DMS114 treated with DMSO at 0.1 percent for 48 hours (cell line): ENCODE data around the gene GANAB.
"Not testable (repeated sequence)": the region's sequence is repeated elsewhere in the genome, so short reads cannot be mapped to it uniquely, and the experiment has no call there.

Source experiments
- DNase-seq: peaks from one replicate; lab custom pipeline; 2025; ENCODE audit not compliant: unreplicated experiment; lab: John Stamatoyannopoulos, UW

GANAB gene

DNA sequence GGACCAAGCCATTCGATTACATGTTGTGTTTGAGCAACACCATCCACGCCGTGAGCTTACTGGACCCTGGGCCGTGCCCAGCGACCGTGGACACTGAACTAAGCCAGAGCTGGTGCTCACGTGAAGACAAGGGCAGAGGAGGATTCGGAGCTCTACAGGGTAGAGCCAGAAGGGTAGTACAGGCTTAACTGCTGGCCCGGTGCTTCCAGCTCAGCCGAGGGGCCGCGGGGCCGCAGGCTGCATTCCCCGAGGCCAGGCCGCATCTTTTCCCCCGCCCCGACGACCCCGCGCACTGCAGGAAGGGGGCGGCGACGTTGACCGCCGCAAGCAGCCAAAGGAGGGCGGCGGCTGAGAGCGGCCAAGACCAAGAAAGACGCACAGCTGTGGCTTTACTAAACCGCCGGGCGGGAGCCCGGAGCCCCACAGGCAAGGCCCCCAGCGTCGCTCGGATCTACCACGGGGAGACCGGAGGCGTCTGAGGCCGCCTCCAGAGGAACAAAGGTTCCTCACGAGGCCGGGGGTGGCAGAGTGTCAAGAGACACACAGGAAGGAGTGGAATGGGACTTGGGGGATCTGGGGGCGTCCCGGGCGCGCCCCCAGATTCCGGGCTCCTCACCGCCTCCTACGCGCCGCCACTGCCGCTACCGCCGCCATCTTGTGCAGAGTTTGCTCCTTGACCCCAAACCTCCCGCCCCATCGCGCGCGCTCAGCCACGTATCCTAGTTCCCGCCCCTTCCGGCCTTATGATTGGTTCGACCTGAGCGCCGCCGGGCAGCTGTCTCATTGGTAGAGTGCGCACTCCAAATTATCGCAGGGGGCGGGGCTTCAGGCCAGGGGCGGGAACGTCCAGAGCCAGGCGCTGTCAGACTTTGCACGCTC is at the start of gene GANAB:
TSS of gene GANAB (minus strand) at position 668 of the 879 bp plus-strand sequence. CDS start at position 654, 14 bp downstream.
- DNase-seq: peak; percentile 97

DNA sequence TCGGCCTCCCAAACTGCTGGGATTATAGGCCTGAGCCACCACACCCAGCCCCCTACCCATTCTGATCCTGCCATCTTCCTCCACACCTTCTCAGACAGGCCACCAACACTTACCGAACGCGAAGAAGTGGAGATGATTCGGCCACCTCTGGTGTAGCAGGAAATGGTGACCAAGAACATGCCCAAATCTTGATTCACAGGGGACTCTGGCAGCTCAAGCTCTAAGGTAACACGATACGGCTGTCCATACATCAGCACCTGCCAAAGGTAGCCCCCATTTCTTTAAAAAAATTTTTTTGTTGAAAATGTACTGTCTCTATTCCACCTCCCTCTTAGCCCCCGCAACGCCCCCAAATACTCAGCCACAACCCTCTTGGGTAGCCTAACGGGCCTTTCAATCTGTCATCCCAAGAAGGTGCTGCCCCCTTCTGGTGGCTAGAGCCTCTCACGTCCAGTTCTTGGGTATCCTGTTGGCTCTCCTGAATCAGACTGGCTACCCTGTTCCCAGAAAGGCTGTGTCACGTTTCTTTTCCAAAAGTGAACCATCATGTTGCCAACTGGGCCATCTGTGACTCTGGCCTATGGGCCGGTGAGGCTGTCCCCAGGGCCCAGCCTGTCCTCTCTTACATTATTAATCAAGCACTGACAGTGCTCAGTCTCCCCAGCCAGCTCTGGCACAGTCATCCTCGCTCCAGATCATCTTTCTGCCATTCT is 48.2 kb upstream of the GANAB start:
- peak; percentile 44 for DNase-seq

DNA sequence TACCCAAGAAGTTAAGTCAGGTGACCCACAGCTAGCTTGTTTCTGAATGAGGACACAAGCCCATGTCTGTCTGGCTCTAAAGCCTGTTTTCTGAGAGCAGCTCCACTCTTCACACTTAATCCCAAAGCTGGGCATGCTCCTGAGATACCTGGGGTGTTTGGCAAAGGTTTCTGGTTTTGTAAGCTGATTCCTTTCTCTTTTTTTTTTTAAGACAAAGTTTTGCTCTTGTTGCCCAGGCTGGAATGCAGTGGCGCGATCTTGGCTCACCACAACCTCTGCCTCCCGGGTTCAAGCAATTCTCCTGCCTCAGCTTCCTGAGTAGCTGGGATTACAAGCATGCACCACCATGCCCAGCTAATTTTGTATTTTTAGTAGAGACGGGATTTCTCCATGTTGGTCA is 47.2 kb upstream of the GANAB start:
- not testable (repeated sequence) for DNase-seq

DNA sequence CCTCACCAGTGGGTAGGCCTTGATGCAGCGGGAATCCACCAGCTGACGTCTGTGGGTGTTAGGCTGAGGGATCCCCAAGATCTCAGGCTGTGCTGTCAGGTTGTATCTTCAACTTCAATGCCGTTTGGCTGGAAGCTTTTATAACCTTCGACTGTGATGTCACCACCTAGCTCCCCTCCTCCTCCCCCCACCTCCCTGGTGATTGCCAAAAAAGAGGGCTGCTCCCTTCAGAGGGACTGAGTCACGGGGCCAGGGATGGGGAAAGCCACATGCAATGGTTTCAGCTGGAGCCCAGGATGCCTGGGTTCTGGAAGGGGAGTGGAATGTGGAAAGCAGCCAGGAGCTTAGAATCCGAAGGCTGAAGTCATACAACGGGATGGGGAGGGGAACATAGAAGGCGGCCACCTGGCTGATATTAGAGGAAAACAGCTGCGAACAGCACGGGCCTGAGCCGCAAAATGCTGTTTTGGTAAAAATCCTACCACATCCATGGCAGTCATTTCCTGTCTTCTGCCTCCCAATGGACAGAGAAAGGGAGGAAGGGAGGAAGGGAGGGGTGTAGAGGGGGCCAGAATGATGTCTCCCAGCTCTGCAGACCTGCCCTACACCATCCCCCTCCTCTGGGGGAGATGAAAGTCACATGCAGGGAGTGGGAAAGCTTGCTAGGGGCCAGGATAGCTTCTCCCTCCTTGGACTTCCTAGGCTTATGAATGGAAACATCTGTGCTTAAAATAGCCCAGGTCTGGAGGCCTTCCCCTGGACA is 43.2 kb upstream of the GANAB start, which contains the start of gene LRRN4CL:
TSS of gene LRRN4CL (minus strand) at position 110 of the 763 bp plus-strand sequence. CDS start 1,022 bp downstream, outside the sequence.
- DNase-seq: no peak

DNA sequence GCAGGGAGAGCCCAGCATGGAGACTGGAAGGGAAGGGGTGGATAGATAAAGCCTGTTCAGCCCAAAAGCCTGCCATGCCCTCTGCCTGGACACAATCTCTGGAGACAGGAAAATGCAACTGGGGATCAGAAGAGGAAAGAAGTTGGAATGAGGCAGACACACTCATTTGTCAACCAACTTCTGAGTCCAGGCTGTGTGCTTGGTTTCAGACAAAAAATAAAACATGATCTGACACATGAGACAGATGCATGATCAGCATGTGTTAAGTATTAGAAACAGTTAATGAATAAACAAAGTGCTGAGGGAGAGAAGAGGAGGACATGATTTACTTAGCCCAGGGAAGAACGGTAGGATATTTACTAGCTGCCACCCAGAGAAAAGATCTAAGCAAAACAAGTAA is 42.1 kb upstream of the GANAB start:
- no peak for DNase-seq

DNA sequence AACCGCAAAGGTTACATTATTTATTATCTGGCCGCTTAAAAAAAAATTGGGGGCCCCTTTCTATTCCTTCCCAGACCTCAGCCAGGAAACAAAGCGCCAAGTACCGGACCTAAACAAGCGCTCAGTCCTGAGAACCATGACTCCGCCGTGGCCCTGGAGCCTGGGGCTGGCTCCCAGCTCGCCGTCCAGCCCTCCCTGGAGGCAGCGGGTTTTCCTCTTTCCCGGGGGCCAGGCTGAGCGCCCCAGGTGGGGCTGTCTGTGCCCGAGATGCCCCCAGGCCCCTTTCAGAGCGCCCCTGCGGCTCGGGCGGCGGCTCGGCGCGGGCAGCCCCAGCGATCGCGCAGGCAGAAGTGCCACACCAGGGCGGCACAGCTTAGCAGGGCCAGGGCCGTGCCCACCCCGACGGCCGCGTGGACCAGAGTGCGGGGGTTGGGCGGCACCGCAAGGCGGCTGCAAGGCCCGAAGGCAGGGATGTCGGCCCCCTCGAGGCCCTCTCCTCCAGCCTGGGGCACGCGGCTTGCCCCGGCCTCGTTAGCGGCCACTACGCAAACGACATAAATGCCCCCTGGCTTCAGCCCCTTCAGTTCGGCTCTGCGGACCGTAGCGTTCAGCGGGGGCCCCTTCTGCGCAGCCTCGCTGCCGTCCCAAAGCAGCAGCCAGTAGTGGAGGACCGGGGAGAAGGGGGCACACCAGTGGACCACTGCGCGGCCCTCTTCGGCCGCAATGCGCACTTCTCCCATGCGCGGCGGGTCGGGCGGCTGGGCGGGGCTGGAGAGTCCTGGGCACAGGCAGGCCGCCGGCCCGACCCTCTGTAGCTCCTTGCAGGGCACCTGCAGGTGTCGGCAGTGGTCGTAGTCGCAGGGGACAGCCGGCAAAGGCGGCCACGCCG is 41.3 kb upstream of the GANAB start:
- no peak for DNase-seq

DNA sequence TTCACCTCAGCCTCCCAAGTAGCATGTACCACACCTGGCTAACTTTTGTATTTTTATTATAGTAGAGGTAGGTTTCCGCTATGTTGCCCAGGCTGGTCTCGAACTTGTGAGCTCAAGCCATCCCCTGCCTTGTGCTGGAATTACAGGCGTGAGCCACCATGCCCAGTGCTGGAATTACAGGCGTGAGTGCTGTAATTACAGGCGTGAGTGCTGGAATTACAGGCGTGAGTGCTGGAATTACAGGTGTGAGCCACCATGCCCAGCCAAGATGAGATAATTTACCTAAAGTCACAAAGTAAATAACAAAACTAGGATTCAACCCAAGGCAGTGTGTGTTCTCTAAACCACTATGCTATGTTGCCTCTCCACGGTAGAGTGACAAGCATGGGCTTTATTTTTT is 36.1 kb upstream of the GANAB start:
- no peak for DNase-seq

DNA sequence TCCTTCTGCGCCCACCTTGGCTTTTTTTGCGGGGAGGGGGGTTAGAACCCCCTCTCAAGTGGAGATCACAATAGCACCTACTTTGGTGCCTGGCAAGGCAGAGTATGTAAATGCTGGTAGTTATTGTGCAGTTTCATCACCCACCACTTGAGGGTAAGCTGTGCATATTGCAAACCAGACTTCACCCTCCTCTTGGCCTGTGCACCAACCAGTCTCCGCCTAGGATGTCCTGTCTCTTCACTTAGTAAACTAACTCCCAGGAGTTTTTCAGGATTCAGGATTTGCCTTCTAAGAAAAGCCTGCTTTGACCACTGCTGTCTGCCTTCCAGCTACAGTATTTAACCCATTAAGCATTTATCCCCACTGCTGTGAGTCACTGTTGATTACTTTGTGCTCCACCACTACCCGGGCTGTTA is 34.4 kb upstream of the GANAB start:
- DNase-seq: peak; percentile 83

DNA sequence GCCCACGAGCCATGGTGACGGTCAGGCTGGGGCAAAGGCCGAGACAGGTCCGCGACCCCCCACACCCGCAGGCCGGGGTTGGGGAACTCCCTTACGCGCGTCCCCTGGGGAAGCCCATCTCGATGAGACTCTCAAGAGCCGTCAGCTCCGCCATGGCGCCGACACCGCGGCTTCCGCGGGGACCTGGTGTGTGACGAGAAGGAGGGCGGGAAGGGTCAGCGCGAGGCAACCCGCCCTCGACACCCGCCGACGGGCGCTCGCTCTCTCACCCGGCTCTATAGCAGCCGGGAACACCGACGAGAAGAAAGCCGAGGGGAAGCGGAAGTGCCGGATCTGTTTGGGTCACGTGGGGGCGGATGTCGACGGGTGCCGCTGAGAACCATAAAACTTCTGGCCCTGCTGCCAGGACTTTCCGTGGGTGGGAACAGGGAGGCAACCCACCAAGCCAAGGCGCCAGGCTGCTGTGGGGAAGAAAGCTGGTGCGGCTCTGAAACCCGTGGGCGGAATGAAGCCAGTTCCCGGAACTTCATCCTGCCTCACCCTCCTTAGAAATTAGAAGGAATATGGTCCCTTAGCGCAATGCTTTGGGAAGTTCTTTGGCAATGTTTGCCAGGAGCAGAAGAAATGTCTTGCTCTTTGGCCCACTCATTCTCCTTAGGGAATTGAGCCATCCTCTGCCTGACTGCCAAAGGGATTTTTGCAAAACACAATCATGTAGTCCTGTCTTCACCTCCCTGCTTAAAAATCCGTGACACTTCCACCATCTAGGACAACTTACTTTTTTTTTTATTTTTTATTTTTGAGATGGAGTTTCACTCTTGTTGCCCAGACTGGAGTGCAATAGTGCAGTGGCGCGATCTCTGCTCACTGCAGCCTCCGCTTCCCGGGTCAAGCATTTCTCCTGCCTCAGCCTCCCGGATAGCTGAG is 32.6 kb upstream of the GANAB start, which contains the start of gene UBXN1:
TSS of gene UBXN1 (minus strand) at position 304 of the 927 bp plus-strand sequence. CDS start at position 154, 150 bp downstream.
- DNase-seq: peak; percentile 87

DNA sequence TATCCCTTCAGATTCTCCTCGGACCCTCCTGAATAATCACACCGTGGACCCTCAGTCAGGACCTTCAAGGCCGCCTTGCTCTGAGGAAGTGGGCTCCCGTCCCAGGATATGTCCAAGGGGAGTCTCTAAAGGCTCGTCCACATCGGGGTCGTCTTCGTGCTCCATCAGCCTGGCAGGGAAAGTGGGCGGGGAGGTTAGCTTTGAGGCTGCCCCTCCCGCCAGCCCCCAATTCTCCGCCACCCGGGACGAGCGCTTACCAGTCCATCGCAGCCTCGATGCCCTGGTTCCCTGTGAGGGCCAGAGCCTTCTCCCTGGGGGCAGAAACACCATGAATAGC is 32.0 kb upstream of the GANAB start:
- no peak for DNase-seq

DNA sequence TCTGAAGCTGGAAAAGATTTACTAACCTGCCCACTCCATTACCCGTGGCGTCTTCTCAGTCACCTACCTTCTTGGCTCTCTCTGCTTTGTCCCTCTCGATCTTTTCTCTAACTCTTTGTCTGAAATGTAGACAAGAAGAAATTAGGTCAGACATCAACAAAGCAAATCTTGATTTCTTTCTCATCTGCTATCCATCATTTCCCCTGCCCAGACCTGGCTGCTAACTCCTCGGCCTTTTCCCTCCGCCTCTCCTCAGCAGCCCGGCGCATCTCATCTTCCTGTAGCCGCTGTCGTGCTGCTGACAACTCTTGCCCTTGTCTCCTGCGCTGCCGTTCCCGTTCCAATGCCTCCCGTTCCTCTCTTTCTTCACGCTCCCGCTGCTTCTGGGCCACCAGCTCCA is 31.3 kb upstream of the GANAB start:
- no peak for DNase-seq

DNA sequence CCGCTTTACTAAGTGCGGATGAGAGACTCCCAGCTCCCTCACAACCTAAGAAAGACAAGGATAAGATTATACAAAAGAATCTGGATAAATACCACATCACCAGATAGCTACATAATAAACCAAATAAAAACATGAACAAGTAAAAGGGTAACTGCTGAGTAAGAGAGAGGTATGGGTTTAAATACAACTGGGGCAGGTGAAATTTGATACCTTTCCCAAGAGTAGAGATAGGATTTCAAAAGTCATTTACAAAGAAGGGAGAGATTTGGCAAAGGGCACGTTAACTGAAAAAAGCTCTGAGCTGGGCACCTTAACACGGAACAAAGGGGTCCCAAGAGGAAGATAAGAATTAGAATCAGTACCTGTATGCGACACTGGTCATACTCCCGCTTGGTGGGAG is 30.7 kb upstream of the GANAB start:
- DNase-seq: no peak

DNA sequence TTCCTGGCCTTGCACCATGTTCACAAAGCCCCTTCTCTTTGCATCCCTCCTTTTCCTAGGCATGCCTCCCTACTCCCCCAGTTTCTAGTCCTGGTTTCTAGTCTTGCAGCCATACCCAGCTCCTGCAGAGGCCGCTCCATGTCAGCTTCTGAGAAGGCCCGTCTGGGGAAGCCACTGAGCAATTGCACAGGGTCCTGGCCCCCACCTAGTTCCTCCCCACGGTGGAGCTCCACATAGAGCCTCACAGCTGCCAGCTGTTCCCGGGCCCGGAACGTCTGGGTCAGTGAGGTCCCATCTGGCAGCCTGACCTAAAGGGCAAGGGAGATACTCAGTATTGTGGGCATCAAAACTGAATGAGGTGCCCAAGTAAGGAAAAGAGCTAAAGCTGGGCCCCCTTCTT is 30.3 kb upstream of the GANAB start:
- no peak for DNase-seq

DNA sequence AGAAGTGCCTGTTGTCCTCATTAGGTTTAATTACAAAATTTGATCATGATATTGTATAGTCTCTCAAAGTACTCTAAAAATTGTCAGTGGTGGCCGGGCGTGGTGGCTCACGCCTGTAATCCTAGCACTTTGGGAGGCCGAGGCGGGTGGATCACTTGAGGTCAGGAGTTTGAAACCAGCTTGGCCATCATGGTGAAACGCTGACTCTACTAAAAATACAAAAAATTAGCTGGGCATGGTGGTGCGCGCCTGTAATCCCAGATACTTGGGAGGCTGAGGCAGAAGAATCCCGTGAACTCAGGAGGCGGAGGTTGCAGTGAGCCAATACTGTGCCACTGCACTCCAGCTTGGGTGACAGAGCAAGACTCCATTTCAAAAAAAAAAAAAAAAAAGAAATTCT is 29.0 kb upstream of the GANAB start:
- not testable (repeated sequence) for DNase-seq

DNA sequence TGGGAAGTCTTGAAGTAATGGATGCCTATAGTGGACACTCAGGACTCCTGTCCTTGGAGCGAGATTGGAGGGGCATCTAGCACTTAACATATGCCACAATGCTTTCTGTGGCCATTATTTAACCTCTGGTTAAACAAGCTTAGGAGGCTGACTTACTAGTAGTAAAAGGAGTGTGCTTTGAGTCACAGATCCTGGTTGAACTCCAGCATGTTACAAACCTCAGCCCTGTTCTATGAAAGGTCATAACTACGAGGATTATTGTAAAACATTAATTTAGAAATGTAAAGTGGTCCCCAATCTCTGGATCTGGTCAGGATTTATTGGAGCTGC is 26.7 kb upstream of the GANAB start:
- no peak for DNase-seq

DNA sequence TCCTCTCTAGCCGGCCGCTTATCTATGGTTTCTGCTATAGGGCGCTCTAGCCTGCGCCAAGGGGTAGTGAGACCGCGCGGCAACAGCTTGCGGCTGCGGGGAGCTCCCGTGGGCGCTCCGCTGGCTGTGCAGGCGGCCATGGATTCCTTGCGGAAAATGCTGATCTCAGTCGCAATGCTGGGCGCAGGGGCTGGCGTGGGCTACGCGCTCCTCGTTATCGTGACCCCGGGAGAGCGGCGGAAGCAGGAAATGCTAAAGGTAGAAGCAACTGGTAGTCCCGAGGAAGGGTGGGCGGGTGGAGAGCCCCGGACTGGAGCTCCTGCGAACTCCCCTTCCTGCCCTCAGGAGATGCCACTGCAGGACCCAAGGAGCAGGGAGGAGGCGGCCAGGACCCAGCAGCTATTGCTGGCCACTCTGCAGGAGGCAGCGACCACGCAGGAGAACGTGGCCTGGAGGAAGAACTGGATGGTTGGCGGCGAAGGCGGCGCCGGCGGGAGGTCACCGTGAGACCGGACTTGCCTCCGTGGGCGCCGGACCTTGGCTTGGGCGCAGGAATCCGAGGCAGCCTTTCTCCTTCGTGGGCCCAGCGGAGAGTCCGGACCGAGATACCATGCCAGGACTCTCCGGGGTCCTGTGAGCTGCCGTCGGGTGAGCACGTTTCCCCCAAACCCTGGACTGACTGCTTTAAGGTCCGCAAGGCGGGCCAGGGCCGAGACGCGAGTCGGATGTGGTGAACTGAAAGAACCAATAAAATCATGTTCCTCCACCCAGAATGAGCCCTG is 25.4 kb upstream of the GANAB start, which contains the start of the genes LBHD1 and UQCC3:
TSS of gene LBHD1 (minus strand) at position 660 of the 782 bp plus-strand sequence. CDS start 2,236 bp downstream, outside the sequence.
TSS of gene UQCC3 (plus strand) at position 66 of the 782 bp plus-strand sequence. CDS start at position 139, 73 bp downstream.
- DNase-seq: peak; percentile 80

DNA sequence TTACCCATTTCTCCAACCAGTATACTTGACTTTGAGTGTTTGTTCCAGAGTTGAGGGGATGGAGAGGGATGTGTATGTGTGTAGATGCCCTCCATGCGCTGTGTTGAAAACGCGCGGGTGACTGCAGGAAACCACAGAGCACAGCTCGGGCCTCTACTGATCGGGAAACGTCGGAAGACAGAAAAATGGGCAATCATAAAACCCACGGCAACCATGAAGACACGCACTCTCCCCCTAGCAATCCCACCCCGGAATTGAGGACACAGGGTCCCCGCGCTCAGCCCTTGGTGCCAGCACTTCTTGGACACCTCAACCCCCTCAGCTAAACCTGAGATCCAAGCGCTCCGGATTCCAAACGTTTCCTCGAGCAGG is 24.8 kb upstream of the GANAB start:
- DNase-seq: peak; percentile 82

DNA sequence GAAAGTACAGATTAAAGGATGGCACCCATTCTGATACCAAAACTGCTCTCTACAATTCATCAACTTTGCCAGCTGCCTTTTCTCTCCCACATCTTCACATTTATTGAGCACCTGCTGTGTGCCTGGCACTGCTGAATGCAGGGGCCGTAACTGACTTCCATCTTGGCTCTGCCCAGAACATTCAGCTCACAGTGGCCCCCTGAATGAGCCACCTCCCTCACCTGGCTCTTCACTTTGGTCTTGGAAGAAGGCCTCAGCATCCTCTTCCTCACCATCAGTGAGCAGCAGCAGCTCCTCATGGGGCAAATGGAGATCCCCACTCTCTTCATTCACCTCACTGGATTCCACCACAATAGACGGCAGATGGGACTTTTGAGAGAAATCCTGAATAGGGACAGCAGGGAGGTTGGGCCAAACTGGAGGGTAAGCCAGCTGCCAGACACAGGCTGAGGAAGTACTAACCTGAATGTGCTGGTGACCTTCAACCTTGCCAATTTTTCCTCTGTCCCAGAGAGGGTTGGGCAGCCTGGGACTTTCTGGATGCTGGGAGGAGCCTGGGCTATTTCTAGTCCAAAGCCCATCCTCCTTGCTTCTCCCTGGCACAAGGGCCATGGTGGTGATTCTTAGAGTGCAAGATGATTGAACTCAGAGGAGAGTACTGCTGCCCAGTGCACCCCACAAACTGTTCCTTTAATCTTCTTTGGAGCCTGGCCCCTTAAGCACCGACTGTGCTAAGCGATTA is 23.2 kb upstream of the GANAB start:
- DNase-seq: no peak
